HUES6 (cell line): ENCODE results near the gene COPB2.
"Not testable (repeated sequence)": the region's sequence is repeated elsewhere in the genome, so short reads cannot be mapped to it uniquely, and the experiment has no call there.

Experiments
- H3K27ac ChIP-seq: 2 replicates; pipeline ENCODE4 v1.7.0; 2013; ENCODE audit warnings: low read depth, mild to moderate bottlenecking, low read length, inconsistent platforms
- H3K27me3 ChIP-seq: 2 replicates; pipeline ENCODE4 v1.6.1; 2013; ENCODE audit warnings: low read length; ENCODE audit not compliant: control insufficient read depth, insufficient read depth
- H3K36me3 ChIP-seq: 2 replicates; pipeline ENCODE4 v1.6.1; 2013; ENCODE audit warnings: low read length; ENCODE audit not compliant: control insufficient read depth, insufficient read depth
- H3K4me1 ChIP-seq: 2 replicates; pipeline ENCODE4 v1.6.1; 2013; ENCODE audit warnings: low read length; ENCODE audit not compliant: control insufficient read depth, insufficient read depth
- H3K4me3 ChIP-seq: 2 replicates; pipeline ENCODE4 v1.5.1; 2013; ENCODE audit warnings: low read depth, low read length
- H3K9ac ChIP-seq: one replicate; pipeline ENCODE4 v1.6.1; 2013; ENCODE audit warnings: mild to moderate bottlenecking, low read length
- H3K9me3 ChIP-seq: 2 replicates; pipeline ENCODE4 v1.6.1; 2013; ENCODE audit warnings: low read depth, low read length; ENCODE audit not compliant: control insufficient read depth, insufficient read depth

The COPB2 gene

GRCh38 chr3:139346771-139347170 is 42.7 kb downstream of the COPB2 start:
- no peak overlapping the region for H3K27ac ChIP-seq
- no peak overlapping the region for H3K4me3 ChIP-seq
- H3K9me3 ChIP-seq, result no peaks in the 10 kb centered on the region
- peaks cover 48% of the 10 kb centered on the region for H3K36me3 ChIP-seq
- H3K27me3 ChIP-seq, result peaks cover 8% of the 10 kb centered on the region
- no peaks in the 10 kb centered on the region for H3K4me1 ChIP-seq
- H3K9ac ChIP-seq, result no peak overlapping the region

DNA sequence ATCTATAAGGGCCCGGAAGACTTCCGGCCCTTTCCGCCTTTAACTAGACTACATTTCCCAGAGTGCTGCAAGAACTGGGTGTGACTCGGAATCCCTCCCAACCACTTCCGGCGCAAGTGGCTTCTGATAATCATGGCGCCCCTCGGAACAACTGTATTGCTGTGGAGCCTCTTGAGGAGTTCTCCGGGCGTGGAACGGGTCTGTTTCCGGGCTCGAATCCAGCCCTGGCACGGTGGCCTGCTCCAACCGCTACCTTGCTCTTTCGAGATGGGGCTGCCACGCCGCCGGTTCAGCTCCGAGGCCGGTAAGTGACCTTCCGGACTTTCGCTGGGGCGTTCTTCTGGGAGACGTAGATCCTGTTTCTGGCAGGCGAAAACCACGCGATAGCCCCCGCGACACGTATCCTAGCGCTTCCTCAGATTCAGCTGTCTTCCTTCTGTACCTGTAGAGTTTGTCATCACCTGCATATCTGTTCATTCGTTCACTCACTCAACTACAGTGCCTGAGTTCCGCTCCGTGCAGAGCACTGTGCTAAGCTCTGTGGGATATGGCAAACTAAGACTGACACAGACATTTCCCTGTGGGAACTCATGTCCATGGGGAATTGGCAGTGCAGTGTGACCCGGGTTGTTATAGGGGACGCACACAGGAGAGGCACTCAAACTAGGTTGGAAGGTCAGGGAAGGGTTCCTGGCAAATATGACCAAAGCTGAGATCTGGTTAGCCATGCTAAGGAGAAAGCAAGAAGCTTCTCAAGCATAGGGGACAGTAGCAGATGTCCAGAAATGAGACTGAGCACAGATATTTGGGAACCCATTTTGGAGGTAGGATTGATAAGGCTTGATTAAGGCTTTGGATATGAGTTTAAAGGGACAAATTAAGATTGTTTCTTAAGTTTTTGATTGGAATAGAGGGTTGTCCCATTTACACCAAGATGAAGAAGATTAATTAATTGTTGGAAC is 45.3 kb downstream of the COPB2 start, which contains the start of gene MRPS22:
MRPS22 (plus strand) TSS at position 126 of the 962 bp plus-strand sequence; CDS start at position 133, 7 bp downstream.
- Histone ChIP-seq H3K4me3 (peak within 1 kb of the TSS; percentile 95), H3K27ac (peak within 1 kb of the TSS; percentile 82; the same call in 1 of the 2 replicates), H3K9me3 (no peaks in the 10 kb centered on the region), H3K36me3 (peaks cover 24% of the 10 kb centered on the region), H3K9ac (peak within 1 kb of the TSS; percentile 89), H3K4me1 (no peaks in the 10 kb centered on the region), H3K27me3 (peaks cover 33% of the 10 kb centered on the region)

DNA sequence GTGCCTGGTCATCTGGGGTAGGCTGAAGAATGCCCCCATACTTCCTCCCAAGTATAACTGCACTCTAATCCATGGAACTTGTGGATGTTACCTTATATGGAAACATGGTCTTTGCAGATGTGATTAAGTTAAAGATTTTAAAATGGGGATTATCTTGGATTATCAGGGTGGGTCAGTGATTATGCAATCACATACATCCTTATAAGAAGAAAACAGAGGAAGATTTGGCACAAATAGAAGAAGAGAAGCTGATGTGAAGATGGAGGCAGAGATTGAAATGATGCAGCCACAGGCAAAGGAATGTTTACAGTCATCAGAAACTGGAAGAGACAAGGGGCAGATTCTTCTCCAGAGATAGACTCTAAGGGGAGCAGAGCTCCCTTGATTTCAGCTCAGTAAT is 47.4 kb downstream of the COPB2 start:
- Histone ChIP-seq H3K27ac (no peak overlapping the region), H3K4me1 (no peaks in the 10 kb centered on the region), H3K27me3 (peaks cover 43% of the 10 kb centered on the region), H3K9ac (no peak overlapping the region), H3K9me3 (no peaks in the 10 kb centered on the region), H3K4me3 (no peak overlapping the region), H3K36me3 (peaks cover 5% of the 10 kb centered on the region)

DNA sequence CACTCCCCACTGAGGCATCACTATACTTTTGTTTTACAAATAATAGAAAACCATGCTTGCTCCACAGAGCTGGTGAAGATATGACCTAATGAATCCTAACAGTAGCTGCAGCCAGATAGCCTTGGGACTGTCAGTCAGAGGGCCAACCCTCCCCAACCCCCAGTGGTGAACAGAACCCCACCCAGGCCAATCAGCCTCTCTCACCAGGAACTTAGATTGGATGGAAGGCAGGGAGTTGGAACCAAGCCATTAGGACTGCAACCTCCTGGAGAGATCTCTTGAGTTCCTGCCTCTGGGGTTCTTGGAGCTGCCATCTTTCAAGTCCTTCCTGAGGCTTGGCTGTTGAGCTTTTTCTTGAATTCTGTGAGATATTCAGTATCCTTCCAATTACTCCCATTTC is 48.7 kb downstream of the COPB2 start:
- Histone ChIP-seq H3K27me3 (peaks cover 43% of the 10 kb centered on the region), H3K27ac (no peak overlapping the region), H3K9ac (no peak overlapping the region), H3K4me3 (no peak overlapping the region), H3K36me3 (no peaks in the 10 kb centered on the region), H3K4me1 (no peaks in the 10 kb centered on the region), H3K9me3 (no peaks in the 10 kb centered on the region)

- H3K36me3 ChIP-seq, result no peaks in the 10 kb centered on the region
- H3K27ac ChIP-seq, result no peak overlapping the region
- H3K4me3 ChIP-seq, result no peak overlapping the region
- no peaks in the 10 kb centered on the region for H3K4me1 ChIP-seq
- H3K9me3 ChIP-seq, result no peaks in the 10 kb centered on the region
- no peak overlapping the region for H3K9ac ChIP-seq
- H3K27me3 ChIP-seq, result peaks cover 43% of the 10 kb centered on the region
Measured at GRCh38 chr3:139339219-139339906, 50.1 kb downstream of the COPB2 start.

GRCh38 chr3:139338405-139338804 is 51.0 kb downstream of the COPB2 start:
- H3K4me3 ChIP-seq, result no peak overlapping the region
- H3K4me1 ChIP-seq, result no peaks in the 10 kb centered on the region
- no peak overlapping the region for H3K9ac ChIP-seq
- H3K36me3 ChIP-seq, result no peaks in the 10 kb centered on the region
- H3K27ac ChIP-seq, result no peak overlapping the region
- H3K9me3 ChIP-seq, result no peaks in the 10 kb centered on the region
- H3K27me3 ChIP-seq, result peaks cover 43% of the 10 kb centered on the region

- not testable (repeated sequence) for H3K27ac ChIP-seq, H3K4me3 ChIP-seq, H3K9ac ChIP-seq, H3K4me1 ChIP-seq, H3K9me3 ChIP-seq, H3K36me3 ChIP-seq
- peaks cover 44% of the 10 kb centered on the region for H3K27me3 ChIP-seq
Measured at GRCh38 chr3:139334675-139335074, 54.8 kb downstream of the COPB2 start.

- peaks cover 47% of the 10 kb centered on the region for H3K27me3 ChIP-seq
- no peak overlapping the region for H3K27ac ChIP-seq
- H3K4me3 ChIP-seq, result no peak overlapping the region
- no peak overlapping the region for H3K9ac ChIP-seq
- H3K9me3 ChIP-seq, result no peaks in the 10 kb centered on the region
- no peaks in the 10 kb centered on the region for H3K36me3 ChIP-seq
- H3K4me1 ChIP-seq, result no peaks in the 10 kb centered on the region
Measured at GRCh38 chr3:139332092-139332491, 57.4 kb downstream of the COPB2 start.

- Histone ChIP-seq H3K36me3 (no peaks in the 10 kb centered on the region), H3K27me3 (peaks cover 47% of the 10 kb centered on the region), H3K9me3 (no peaks in the 10 kb centered on the region), H3K4me3 (peak overlapping the region; percentile 45), H3K4me1 (no peaks in the 10 kb centered on the region), H3K27ac (no peak overlapping the region), H3K9ac (no peak overlapping the region)
Measured at GRCh38 chr3:139329364-139329850, 60.0 kb downstream of the COPB2 start.

GRCh38 chr3:139328356-139328755 is 61.1 kb downstream of the COPB2 start:
- Histone ChIP-seq H3K4me1 (no peaks in the 10 kb centered on the region), H3K27ac (no peak overlapping the region), H3K4me3 (no peak overlapping the region), H3K27me3 (peaks cover 47% of the 10 kb centered on the region), H3K9me3 (no peaks in the 10 kb centered on the region), H3K9ac (no peak overlapping the region), H3K36me3 (no peaks in the 10 kb centered on the region)

GRCh38 chr3:139327861-139328260 is 61.6 kb downstream of the COPB2 start:
- Histone ChIP-seq H3K4me1 (no peaks in the 10 kb centered on the region), H3K9ac (no peak overlapping the region), H3K27ac (no peak overlapping the region), H3K36me3 (no peaks in the 10 kb centered on the region), H3K27me3 (peaks cover 47% of the 10 kb centered on the region), H3K4me3 (no peak overlapping the region), H3K9me3 (no peaks in the 10 kb centered on the region)
